NCI-H345 treated with DMSO at 0.1 percent for 48 hours (cell line): ENCODE measurements around the gene COX8C.

Experiments
- DNase-seq: peaks from one replicate; lab custom pipeline; 2025; ENCODE audit not compliant: unreplicated experiment; lab: John Stamatoyannopoulos, UW

Gene COX8C

GRCh38 chr14:93346926-93347721 lies at the start of gene COX8C:
TSS of gene COX8C (plus strand) at chr14:93347182. CDS start at chr14:93347269, 87 bp downstream.
- no peak for DNase-seq

DNA sequence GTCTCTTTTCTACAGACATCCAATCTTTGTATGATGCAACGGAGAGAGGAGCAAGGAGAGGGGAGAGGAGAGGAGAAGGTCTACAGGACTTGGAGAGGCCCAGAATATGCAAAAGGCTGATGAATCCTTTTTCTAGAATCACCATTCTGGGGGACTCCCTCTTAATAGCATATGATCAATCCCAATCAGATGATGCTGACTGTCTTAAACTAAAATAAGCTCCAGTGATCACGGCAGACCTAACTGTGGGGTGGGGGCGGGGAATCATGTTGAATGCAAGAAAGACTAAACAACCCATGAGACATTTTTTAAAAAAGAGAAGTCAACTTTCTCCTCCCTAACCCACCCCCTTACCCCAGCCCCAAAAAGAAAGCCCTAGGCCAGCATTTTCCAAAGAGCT lies 47.6 kb upstream of the COX8C start:
- no peak for DNase-seq

GRCh38 chr14:93299866-93300265 lies 47.1 kb upstream of the COX8C start:
- no peak for DNase-seq

GRCh38 chr14:93301821-93302447 lies 45.0 kb upstream of the COX8C start:
- DNase-seq, result no peak

- DNase-seq, result no peak
Measured at GRCh38 chr14:93302688-93303581, 44.0 kb upstream of the COX8C start.

GRCh38 chr14:93303659-93304058 lies 43.3 kb upstream of the COX8C start:
- DNase-seq, result no peak

DNA sequence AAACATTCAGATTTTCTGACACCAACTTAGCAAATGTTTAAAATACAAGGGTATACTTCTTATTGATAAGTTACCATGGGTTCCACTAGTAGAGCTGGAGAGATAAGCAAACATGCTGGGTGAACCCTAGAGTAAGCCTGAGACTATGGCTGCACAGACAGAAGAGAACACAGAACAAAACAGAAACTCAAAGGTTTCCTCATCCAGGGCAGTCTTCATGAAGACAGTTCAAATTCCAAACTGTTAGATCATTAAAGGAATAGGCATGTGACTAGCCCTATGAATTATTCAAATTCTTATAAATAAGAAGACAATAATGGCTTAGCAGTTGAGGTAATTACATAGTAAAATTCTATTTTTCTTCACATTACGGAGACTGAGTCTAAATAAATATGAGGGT lies 42.2 kb upstream of the COX8C start:
- DNase-seq, result no peak

- DNase-seq, result no peak
Measured at GRCh38 chr14:93305725-93306418, 41.1 kb upstream of the COX8C start.

GRCh38 chr14:93306812-93307211 lies 40.2 kb upstream of the COX8C start:
- no peak for DNase-seq

- DNase-seq, result no peak
Measured at GRCh38 chr14:93308686-93309345, 38.2 kb upstream of the COX8C start.

DNA sequence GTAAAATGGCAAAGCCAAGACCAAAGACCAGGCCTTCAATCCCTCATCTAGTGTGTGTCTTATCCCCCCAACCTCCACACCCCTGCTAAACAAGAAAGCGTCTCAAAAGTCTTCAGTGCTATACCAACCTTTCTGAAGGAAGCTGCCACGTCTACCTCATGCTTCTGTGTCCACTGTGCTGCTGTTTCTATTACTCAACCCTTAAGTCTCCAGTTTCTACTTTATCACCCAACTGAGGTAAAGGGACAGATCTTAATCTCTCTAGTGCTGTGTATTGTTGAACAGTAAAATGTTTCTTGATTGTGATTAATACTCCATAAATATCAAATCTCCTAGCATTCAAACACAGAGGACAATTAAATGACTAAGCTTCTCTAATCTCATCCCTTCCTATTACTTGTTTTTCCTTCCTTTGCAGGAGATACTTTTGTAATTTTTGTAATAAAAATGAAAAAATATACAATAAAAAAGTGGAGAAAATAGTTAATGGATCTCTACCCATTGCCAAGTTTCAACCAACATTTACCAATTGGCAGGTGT lies 37.5 kb upstream of the COX8C start:
- no peak for DNase-seq

- no peak for DNase-seq
Measured at GRCh38 chr14:93311082-93311481, 35.9 kb upstream of the COX8C start.

DNA sequence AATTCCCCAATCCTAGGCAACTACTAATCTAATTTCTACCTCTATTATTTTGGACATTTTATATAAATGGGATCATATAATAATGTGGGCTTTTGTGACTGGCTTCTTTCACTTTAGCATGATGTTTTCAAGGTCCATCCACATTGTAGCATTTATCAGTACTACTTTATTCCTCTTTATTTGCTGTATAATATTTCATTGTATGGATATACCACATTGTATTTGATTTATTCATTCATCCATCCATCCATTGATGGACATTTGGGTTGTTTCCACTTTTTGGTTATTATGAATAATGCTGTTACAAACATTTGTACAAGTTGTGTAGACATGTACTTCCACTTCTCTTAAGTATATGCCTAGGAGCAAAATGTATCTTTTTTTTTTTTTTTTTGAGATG lies 31.4 kb upstream of the COX8C start:
- DNase-seq, result no peak

DNA sequence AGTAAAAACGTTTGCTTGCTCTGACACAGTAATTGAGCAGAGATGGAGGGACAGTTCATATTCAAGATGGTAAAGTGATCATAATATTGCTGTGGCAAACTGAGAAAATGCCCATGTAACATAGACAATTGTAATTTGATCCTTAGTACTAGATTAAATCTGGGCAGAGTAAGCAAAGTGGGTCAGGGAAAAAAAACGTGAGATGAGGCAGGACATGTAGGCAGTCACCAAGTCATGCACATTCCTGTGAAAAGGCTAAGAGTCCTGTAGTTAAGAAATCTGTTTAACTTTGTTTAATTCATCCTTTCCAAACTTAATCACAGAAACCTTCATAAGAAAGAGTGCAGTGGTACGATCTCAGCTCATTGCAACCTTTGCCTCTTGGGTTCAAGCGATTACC lies 30.3 kb upstream of the COX8C start:
- DNase-seq, result no peak

DNA sequence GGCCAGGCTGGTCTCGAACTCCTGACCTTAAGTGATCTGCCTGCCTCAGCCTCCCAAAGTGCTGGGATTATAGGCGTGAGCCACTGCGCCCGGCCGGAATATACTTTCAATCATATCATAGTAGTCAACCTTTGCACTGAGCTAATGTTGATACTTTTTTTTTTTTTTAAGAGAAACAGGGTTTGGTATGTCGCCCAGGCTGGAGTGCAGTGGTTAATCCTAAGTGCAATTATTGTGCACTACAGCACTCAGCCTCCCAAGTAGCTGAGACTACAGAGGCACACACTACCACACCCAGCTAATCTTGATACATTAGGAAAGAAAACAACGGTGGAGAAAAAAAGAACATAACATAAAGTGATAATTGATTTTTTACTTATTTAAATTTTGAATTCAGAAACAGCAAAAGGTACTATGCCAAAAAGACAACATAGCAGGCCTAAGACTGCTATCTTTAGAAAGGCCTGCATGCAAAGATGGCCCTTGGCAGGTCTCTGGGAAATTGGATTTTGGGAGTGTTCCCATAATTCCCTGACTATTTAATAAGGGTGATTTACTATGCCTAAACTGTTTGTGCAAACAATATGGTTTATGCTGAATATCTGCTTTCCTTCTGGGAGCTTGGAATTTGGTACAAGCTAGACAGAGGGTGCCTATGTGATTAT lies 29.6 kb upstream of the COX8C start:
- DNase-seq, result no peak

DNA sequence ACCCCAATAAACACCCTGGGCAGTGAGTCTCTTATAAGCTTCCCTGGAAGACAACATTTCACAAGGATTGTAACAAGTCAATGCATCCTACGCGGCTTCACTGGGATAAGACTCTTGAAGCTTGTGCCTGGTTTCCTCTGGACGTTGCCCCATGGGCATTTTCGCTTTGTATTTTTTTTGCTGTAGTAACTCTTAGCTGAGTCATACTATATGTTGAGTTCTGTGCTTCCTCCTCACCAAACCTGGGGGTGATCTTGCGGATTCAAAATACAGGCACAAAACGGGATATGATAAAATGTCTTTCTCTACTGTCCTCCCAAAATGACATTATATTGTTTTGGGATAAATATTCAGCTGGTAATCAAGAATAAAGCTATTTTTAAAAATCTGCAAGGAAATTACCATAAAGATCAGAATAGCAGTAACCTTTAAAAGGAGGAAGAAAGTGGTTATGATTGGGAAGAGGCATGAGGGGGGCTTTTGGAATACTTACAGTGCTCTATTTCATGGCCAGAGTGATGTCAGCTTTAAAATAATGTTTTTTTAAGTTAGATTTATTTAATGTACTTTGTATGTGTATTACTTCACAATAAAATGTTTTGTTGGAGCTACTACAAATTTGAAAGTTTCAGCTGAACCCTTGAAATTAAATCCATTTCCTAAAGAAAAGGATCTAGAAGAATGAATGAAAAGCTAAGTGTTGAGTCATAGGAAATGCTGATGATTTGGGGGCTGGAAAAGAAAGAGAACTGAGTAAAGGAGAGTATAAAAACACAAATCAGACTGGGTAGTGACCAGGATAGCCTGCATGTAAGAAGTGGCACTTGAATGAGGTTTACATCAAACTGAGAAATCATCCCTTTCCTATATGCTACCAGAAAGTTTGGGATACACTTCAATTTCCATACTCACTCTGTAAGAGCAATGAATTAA lies 28.8 kb upstream of the COX8C start:
- no peak for DNase-seq

- DNase-seq, result no peak
Measured at GRCh38 chr14:93318927-93319326, 28.1 kb upstream of the COX8C start.

DNA sequence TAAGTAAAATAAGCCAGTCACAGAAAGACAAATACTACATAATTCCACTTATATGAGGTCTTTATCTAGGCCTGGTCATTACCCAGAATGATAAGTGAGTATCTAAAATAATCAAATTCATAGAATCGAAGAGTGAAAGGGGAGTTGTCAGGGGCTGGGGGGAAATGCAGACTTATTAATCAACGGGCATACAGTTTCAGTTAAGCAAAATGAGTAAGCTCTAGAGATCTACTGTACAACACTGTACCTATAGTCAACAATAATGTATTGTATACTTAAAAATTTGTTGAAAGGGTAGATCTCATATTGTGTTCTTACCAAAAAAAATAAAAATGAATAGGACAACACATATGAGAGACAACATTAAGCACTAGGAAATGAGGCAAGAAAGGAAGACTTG lies 27.5 kb upstream of the COX8C start:
- DNase-seq, result no peak

- no peak for DNase-seq
Measured at GRCh38 chr14:93319958-93320357, 27.0 kb upstream of the COX8C start.
